GM19351 (cell line): ENCODE data around the gene CEP55.
"Not testable (repeated sequence)": the region's sequence is repeated elsewhere in the genome, so short reads cannot be mapped to it uniquely, and the experiment has no call there.

Experiments
- ATAC-seq: cut with Tn5 transposase; IDR thresholded peaks from one replicate; pipeline ENCODE4 v1.9.1; 2021; ENCODE audit warnings: mild to moderate bottlenecking, moderate library complexity; ENCODE audit not compliant: unreplicated experiment

CEP55 gene

DNA sequence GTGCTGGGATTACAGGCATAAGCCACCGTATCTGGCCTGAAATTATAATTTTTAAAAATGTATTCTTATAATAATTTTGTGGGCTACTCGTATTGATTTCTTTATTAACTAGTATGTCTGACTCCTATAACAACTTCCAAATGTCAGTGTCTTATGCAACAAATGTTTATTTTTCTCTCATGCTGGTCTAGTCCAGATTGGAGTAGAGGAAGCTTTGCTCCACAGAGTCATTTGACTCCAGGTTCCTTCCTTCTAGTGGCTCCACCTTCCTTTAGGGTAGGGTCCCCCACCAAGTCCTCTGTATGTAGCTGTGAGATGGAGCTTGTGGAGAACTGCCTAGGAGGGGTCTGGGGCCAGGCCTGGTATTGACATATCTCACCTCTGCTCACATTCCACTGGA lies 8.7 kb downstream of the CEP55 start:
- no peak for ATAC-seq

DNA sequence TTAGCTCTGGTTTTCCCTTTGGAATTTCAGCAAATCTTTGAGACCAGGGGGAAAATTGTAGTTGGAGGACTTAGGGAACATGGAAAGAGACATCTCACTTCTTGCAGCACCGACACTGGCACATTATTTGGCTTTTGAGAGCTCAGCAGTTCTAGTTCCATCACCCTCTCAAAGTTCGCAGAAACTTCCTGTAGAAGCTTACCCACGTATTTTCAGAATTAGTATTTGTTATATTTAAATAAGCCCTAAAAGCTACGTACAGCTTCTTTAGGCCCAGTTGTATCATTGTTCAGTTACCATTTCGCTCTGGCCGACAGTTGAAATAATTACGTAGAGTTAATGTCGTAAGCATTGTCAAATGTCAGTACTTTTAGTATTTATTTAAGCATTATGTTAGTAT lies 13.4 kb downstream of the CEP55 start:
- no peak for ATAC-seq

DNA sequence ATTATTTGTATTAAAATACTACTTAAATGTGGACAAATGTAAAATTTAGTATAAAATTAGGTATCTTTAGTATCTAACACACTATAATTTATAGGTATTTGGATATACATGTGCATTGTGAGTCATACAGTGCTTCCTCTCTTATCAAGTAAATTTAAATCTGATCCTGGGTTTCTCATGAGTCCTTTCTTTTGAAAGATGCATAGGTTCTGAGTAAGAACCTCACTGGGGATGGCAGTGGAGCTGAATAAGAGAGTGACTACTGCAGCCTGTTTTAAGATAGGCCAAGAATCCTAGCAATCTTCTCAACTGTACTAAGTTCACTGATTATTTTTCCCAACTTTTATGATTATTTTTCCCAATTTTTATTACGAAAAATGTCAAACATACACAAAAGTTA lies 16.2 kb downstream of the CEP55 start:
- no peak for ATAC-seq

DNA sequence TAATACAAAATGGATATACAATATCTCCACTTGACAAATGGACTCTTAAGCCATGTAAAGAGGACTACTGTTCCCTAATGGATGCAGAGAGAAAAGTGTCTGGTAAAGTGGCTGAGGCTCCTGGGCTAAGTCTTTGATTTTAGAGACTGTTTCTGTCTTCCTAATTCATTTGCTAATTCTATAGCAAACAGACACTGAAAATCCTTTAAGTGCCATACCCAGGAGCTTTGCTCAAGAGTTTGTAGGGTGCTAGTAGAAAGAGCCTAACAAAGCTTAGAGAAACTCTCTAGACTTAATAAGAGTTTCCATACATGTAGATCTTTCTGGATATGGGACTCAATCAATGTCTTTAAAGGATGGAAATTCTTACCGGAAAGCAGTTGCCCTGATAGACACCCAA lies 16.7 kb downstream of the CEP55 start:
- ATAC-seq, result no peak

DNA sequence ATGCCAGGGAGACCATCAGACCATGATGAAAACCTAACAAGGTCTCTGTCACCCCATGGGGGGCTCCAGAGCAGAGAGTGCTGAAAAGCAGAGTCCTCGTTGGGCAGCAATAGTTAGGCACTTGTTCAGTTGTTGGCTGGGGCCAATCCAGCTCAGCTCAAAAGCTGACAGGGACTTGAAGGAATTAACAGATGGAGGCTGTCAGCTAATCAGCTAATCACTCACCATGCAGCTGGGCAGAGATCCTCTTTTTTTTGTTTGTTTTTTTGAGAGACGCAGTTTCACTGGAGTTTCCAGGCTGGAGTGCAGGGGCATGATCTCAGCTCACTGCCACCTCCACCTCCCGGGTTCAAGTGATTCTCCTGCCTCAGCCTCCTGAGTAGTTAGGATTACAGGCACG lies 18.1 kb downstream of the CEP55 start:
- ATAC-seq, result no peak

DNA sequence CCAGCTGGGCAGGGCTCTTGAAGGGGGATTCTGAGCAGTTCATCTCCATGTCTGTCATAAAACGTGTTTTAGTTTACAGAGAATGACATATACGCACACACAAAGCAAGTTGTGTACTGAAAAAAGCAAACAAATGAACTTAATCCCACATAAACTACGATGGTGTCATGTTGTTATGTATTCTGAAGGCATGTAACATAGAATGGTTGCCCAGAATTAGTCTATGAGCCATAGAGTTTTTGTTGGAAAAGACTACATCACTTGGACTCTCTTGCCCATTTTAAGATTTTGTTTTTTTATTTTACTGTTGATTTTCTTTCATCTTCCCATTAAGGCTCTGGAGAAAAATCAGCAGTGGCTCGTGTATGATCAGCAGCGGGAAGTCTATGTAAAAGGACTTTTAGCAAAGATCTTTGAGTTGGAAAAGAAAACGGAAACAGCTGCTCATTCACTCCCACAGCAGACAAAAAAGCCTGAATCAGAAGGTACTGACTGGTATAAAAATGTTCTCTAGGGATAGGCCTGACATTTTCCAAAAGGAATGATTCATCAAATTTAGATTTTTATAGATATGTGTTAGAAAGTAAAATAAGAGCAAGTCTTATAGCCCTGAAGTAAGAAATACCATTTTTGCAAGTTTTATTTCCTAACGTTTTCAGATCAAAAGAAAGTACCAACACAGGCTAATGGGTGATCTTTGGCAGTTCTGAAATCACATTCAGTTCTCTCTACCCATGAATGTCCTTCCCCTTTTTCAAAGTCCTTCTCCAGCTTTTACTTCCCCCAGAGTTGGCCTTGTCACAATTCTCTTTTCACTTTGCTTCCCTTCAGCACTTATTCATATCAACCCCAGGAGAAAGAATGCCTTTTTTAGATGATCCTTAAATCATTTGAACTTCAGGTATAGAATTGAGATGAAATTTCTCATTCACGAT lies 18.9 kb downstream of the CEP55 start:
- no peak for ATAC-seq

DNA sequence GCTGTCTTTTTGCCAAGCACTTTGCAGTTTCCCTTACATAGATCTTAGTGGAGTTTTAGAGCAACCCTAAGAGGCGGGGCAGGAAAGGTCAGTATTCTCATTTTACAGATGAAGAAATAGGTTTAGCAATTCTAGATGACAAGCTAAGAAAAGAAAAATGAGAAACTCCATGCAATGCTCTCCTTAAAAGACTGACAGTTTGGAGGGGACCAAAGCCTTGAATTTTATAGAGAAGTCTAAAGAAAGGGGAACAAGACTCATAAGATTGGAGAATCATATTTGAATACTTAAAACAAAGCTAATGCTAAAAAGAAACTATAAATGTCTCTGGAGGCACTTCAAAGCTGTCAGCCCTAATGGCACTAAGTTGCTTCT lies 19.6 kb downstream of the CEP55 start:
- no peak for ATAC-seq

DNA sequence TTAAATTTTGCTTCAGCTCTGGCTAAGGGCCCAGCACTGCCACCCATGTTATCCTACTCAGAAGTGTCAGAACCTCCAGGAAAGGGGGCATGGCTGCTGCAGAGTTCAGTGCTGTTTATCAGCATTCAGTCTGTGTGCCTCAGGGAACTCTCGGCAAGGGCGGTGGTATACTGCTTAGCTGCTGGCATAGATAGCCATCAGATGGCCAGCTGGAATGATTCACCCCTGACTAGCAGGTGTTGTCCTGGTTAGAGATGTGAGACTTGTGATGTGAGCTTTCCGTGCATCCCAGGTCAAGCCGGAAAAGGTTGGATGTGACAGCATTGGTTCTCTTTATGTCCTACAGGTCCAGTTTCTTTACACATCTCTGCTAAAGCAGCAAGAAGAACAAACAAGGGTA lies 22.1 kb downstream of the CEP55 start:
- no peak for ATAC-seq

DNA sequence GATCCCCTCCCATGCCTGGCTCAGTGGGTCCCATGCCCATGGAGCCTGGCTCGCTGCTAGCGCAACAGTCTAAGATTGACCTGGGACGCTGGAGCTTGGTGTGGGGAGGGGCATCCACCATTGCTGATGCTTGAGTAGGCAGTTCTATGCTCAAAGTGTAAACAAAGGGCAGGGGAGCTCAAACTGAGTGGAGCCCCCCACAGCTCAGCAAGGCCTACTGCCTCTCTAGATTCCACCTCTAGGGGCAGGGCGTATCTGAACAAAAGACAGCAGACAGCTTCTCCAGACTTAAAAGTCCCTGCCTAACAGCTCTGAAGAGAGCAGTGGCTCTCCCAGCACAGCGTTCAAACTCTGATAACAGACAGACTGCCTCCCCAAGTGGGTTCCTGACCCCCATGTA lies 38.9 kb downstream of the CEP55 start:
- no peak for ATAC-seq

DNA sequence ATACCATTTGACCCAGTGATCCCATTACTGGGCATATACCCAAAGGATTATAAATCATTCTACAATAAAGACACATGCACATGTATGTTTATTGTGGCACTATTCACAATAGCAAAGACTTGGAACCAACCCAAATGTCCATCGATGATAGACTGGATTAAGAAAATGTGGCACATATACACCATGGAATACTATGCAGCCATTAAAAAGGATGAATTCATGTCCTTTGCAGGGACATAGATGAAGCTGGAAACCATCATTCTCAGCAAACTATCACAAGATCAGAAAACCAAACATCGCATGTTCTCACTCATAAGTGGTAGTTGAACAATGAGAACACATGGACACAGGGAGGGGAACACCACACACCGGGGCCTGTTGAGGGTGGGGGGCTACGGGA lies 44.5 kb downstream of the CEP55 start:
- ATAC-seq, result not testable (repeated sequence)

DNA sequence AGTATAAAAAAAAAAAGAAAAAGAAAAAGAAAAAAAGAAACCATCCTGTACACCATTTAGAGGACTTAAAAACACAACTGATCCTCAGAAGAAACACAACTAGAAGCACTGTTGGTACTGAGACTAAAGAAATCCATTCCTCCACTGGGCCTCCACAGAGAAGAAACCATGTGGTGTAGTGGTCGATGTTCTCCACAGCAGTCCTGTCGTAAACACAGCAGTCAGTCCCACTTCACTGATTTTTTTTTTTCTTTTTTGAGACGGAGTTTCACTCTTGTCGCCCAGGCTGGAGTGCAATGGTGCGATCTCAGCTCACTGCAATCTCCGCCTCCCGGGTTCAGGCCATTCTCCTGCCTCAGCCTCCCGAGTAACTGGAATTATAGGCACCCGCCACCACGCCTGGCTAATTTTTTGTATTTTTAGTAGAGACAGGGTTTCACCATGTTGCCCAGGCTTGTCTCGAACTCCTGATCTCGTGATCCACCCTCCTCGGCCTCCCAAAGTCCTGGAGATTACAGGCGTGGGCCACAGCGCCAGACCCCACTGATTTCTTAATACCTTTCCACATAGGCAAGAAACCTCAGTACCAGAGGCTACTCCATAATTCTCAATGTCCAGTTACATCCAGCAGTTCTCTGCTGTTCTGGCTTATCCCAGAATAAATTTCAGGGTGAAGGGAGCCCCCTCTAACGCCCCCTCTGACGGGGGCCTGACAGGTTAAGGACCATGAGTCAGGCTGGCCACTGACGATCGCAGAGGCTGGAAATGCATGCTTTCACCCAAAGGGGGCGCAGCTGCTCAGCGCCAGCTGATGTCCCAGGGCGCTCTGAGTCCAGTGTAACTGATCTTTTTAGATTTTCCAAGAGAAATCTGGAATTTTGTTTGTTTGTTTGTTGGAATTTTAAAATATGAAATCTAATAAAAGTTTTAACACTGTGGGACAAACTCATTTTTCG lies 45.3 kb downstream of the CEP55 start:
- ATAC-seq, result no peak

DNA sequence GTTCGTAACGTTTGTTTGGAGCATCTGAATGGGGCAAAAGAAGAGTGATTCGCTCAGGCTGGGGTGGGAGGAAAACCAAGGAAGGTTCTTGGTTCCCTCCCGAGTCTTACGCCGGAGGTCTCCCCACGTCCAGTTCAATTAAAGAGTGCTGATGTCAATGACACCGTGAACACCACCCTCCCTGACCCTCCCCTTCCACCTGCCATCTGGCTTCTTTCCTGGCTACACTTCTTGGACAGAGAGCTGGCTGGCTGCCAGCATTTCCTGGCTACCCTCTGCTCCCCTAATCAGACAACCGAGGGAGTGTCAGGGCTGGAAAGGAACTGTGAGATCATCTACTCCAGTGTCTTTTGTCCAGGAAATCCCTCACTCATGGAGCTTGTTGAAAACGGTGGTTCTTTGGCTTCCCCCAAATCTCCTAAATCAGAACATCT lies 46.0 kb downstream of the CEP55 start:
- ATAC-seq, result no peak

DNA sequence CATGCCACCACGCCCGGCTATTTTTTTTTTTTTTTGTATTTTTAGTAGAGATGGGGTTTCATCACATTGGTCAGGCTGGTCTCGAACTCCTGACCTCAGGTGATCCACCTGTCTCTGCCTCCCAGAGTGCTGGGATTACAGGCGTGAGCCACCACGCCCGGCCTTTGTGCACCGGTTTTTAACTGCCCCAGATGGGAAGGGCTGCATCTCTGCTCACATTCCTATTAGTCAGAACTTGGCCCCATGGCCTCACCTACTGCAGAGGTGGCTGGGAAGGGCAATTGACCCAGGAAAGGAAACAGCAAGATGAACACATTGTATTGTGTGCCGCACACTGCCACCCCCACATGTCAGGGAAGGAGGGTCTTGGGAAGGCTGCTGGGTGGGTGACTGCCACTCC lies 50.6 kb downstream of the CEP55 start:
- not testable (repeated sequence) for ATAC-seq

DNA sequence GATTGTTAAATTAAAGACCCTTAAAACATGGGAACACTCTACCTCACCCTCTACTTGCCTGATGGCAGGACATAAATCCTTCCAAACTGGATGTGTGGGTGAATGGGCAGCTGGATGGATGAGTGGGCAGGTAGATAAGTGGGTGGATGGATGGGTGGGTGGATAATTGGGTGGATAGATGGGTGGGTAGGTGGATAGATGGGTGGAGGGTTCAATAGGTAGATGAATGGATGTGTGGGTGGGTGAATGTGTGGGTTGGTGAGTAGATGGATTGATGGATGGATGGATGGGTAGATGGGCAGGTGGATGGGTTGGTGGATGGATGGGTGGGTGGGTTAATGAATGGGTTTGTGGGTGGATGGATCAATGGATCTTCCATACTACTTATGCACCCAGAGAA lies 51.1 kb downstream of the CEP55 start:
- ATAC-seq, result no peak

DNA sequence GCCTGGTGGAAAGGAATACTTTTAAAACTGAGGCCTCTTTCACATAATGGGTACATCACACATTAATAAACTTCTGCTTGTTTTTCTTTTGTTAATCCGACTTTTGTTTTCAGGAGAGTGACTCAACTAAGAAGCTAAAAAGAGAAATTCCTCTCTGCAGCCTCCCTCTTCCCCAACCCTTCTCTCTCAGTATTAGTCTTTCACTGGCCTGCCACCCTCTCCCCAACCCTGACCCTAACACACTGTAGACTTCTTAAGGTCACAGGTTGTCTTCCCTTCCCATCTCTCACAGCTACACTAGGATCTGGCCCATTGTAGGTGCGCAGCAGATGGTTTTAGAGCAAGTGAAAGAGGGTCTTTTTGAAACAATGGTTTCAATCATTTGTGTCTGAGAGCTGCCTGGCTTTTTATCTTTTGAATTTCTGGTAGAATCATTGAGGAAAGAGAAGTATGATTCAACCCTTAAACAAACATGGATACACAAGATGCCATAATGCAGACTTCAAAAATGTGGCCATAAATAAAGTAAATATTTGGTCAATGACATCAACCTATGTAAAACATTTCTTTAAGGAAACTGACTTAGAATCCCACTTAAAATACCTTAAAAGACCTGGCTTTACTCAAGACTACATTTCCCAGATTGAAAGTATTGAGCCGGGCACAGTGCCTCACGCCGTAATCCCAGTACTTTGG lies 52.1 kb downstream of the CEP55 start:
- ATAC-seq, result no peak

DNA sequence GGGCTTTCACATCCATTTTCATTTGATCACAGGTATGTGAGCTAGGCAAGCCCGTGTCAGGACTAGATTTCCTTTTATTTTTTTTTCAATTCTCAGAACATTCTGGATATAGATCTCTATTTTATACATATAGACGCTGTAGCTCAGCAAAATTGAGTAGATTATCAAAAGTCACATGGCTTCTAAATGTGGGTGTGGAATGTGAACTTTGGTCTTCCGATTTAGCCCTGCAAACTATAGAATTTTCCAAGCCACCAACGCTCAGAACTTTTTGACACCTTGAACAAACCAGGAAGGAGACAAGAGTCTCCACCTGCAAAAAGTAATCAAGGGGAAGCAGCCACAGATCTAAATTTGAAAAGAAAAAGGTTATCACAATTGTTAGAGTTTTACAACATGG lies 54.2 kb downstream of the CEP55 start:
- no peak for ATAC-seq

DNA sequence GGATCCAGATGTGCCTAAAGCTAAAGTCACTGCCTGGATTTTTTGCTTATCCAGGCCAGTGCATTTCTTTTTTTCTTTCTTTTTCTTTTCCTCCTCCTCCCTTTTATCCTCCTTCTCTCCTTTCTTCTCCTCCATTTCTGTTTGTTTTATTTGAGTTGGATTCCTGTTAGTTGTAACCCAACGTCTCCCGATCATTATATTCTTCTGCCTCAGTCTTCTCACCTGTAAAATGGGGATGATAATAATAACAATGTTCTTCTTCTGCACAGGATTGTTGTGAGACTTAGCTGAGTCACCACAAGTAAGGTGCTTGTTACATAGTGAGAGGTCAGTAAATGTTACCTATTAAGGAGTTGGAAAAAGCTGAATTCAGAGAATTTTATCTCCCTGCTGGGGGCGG lies 56.4 kb downstream of the CEP55 start:
- ATAC-seq, result no peak

DNA sequence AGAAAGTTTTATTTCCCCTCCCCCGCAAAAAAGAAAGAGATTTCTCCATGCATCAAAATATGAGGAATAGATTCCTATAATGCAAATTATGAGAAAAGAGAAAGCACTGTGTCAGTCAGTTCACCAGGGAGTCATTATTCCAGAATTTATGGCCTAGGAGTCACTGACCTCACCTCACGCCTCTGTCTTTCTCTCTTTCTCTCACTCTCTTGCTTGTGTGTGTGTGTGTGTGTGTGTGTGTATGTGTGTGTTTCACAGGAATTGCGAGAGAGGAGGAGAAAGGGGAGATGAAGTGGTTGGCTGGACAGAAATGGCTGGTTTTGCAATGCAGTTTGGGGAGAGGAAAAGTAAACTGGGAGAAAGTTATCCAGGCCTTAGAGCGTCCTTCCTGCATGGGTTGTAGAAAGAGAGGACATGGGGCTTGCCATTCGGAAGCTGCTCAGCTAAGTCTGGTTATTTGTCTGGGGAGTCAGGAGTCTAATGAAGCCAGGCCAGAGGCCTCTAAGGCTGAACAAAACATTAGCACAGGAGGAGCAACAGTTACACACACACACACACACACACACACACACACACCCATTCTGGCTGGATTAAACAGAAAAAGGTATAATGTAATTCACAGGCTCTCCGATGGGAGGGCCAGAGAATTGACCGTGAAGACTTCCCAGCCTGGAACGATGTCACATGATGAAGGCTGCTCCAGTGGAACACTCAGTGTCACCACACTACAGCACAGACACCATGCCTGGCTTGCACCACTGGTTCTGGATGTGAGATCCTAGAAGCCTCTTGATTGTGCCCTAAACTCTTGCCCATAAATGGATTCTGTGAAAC lies 57.3 kb downstream of the CEP55 start:
- ATAC-seq, result no peak

DNA sequence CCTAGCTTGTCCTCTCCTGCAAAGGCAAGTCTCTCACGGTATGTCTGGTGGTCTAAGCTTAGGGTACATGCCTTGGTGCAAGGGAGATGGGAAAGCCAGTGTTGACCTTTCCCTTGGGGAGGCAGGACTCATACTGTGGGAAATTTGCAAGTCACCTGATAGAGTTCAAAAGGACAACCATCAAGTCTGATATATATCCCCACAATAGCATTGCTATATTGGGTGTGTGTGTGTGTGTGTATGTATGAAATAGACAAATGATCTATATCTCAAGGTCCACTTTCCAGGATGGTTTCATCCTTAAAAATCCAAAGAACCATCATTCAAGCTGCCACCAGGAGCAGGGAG lies 57.9 kb downstream of the CEP55 start:
- ATAC-seq, result no peak

DNA sequence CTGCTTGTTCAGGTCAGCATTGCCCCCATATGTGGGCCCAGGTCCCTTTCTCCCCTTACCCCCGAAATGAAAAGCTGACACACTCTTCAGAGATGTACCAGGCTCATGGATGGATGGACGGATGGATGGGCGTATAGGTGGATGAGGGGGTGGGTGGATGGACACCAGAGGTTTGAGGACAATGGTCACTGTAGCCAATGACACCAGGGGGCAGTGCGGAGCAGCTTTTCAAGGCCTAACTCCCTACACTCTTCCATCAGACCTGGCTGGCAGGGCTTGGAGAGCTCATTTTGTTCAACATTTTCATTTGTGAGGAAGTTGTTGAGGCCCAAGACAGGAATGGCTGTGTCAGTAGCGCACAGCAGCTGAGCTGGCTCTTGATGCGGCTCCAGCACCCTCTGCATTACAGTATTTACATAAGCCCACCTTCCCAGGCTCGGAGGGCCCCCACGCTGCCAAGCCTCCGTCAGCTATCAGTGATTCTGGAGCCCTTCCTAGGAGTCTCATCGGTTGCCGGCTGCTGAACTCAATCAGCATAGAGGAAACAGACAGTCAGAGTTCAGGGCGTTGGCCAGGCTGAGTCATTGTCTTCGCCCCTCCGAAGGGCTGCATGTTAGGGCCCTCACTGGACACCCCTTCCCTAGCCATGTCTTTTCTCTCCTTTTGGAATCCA lies 58.5 kb downstream of the CEP55 start:
- ATAC-seq, result no peak
